Endothelial cell of umbilical vein (primary cell): ENCODE measurements around the gene ZNF740.

Source experiments
- CTCF ChIP-seq, 2 donors: IDR thresholded peaks; 1 replicate in 1 of 2; 2 replicates in 1 of 2; pipeline ENCODE4 v1.5.1; 2011; ENCODE audit warnings: low read length in 2 of 2, mild to moderate bottlenecking in 2 of 2, moderate library complexity in 2 of 2, control low read depth in 1 of 2, inconsistent platforms in 1 of 2, low read depth in 1 of 2; ENCODE audit not compliant: insufficient read depth in 1 of 2; ENCODE audit errors: extremely low read depth in 1 of 2
- POLR2A ChIP-seq: IDR thresholded peaks from 2 replicates; pipeline ENCODE4 v1.6.1; 2012; ENCODE audit warnings: low read depth, mild to moderate bottlenecking, control low read depth, low read length

- TF ChIP-seq POLR2A (no peak), CTCF (IDR thresholded peaks at IDR 0.05; ENCODE audit: extremely low read depth in 1 of 2, insufficient read depth in 1 of 2, low read depth in 1 of 2, low read length in 2 of 2) (no peak)
Measured at GRCh38 chr12:53219292-53219955, 38.9 kb downstream of the ZNF740 start.
